BE2C (cell line): ENCODE measurements around the gene RBMS3.

Experiments used
- DNase-seq: peaks from one replicate; pipeline ENCODE4 v3.0.0-alpha.2; 2020
- H3K27me3 ChIP-seq: fragments of 250-450 bp; sonication (Bioruptor Pico); 2 replicates; pipeline ENCODE4 v1.5.1; 2020; ENCODE audit warnings: mild to moderate bottlenecking
- H3K36me3 ChIP-seq: fragments of 250-450 bp; sonication (Bioruptor Pico); 2 replicates; pipeline ENCODE4 v1.5.1; 2020; ENCODE audit warnings: mild to moderate bottlenecking
- H3K4me1 ChIP-seq: fragments of 250-450 bp; sonication (Bioruptor Pico); 2 replicates; pipeline ENCODE4 v1.5.1; 2020
- H3K4me3 ChIP-seq: 2 replicates; pipeline ENCODE4 v1.5.1; 2011; ENCODE audit warnings: low read depth, low read length
- H3K9me3 ChIP-seq: fragments of 250-450 bp; sonication (Bioruptor Pico); 2 replicates; pipeline ENCODE4 v1.5.1; 2020
- TF ChIP-seq, protein P1 (sequence below): IDR thresholded peaks from 2 replicates; pipeline ENCODE4 v1.5.1; 2012; ENCODE audit warnings: mild to moderate bottlenecking, low read depth, low read length

RBMS3 gene

DNA sequence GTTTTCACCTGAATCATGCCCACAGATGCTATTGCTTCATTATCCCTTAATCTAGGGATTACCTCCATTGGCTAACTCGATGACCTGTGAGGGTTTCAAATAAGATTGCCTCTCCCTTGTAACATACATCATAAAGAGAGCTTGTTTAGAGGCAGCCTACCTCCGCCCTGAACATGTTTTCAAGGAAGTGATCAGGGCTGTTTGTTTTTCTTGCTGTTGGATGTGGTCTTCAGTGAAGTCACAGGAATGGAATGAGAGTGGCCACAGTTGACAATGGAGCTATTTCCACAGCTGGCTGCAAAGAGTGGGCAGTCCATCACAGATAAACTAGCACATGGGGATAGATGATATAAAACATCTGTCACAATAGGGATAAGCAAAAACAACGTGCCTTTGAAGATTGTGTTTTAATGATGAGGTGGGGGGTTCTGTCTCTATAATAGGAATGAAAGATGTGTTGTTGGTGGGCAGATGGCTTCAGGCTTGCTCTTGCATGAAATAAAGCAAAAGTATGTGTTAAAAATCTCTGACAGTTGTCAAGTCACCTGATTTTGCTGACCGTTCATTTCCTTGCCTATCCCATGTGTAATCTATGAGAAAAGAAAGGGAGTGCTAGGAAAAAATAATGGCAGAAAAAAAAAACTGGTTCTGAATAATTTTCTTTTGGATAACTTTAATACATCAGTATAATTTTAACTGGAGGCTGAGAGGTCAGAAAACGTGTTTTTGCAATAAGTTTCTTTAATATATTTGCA lies 642.3 kb downstream of the RBMS3 start:
- no peaks in the 10 kb centered on the region for H3K4me1 ChIP-seq
- H3K4me3 ChIP-seq, result no peak overlapping the region
- H3K27me3 ChIP-seq, result no peaks in the 10 kb centered on the region
- no peaks in the 10 kb centered on the region for H3K36me3 ChIP-seq
- TF ChIP-seq, protein P1, sequence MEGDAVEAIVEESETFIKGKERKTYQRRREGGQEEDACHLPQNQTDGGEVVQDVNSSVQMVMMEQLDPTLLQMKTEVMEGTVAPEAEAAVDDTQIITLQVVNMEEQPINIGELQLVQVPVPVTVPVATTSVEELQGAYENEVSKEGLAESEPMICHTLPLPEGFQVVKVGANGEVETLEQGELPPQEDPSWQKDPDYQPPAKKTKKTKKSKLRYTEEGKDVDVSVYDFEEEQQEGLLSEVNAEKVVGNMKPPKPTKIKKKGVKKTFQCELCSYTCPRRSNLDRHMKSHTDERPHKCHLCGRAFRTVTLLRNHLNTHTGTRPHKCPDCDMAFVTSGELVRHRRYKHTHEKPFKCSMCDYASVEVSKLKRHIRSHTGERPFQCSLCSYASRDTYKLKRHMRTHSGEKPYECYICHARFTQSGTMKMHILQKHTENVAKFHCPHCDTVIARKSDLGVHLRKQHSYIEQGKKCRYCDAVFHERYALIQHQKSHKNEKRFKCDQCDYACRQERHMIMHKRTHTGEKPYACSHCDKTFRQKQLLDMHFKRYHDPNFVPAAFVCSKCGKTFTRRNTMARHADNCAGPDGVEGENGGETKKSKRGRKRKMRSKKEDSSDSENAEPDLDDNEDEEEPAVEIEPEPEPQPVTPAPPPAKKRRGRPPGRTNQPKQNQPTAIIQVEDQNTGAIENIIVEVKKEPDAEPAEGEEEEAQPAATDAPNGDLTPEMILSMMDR, result no peak
- DNase-seq, result no peak
- H3K9me3 ChIP-seq, result no peaks in the 10 kb centered on the region

DNA sequence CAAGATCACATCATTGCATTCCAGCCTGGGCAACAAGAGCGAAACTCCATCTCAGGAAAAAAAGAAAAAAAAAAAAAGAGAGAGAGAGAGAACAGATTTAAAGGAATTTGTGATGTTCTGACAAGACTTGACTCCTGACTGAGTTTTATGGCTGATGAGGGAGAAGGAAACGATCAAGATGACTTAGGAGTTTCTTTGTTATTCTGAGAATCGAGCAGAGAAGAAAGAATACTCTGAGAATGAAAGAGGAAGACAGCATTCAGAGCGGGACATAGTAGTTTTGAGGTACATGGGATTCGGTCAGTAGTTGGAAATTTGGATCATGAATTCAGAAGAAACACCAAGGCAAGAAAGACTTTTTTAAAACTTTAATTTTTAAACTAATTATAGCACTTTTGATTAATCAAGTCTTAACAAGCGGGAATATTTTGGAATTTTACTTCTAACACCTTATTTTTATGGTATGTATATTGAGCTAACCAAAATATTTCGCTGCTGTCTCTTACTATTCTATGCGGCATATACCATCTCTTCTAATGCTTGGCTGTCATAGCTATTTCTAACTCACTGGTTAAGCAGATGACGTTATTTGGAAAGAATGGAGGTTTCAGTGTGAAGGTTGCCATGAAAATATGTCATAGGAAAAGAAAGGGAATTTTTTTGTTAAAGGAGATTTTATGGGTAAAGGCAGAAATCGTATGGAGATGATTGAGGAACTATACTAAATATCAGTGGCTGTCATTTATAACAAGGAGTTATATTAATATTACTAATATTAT lies 644.1 kb downstream of the RBMS3 start:
- TF ChIP-seq, protein P1, result no peak
- no peak for DNase-seq
- Histone ChIP-seq H3K36me3 (no peaks in the 10 kb centered on the region), H3K9me3 (no peaks in the 10 kb centered on the region), H3K4me3 (no peak overlapping the region), H3K27me3 (no peaks in the 10 kb centered on the region), H3K4me1 (no peaks in the 10 kb centered on the region)

DNA sequence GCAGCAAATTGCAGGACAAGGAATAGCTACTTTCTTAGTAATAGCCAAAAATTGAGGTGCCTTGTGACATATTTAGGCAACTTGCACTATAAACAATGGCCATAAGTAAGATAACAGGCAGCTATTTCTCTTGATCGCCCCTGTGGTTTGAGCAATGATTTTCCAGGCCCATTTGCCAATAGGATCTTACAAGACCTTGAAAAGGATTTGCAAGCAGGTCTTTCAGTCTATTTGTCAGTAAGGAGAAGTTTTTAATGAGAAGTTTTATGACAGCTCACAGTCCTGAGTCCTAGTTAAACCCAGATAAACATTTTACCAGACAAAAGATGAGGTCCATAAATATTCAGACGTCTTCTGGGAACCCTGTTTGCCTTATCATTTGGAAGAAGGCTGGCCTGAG lies 645.5 kb downstream of the RBMS3 start:
- Histone ChIP-seq H3K36me3 (no peaks in the 10 kb centered on the region), H3K9me3 (no peaks in the 10 kb centered on the region), H3K4me3 (no peak overlapping the region), H3K4me1 (no peaks in the 10 kb centered on the region), H3K27me3 (no peaks in the 10 kb centered on the region)
- DNase-seq, result no peak
- TF ChIP-seq, protein P1, result no peak

DNA sequence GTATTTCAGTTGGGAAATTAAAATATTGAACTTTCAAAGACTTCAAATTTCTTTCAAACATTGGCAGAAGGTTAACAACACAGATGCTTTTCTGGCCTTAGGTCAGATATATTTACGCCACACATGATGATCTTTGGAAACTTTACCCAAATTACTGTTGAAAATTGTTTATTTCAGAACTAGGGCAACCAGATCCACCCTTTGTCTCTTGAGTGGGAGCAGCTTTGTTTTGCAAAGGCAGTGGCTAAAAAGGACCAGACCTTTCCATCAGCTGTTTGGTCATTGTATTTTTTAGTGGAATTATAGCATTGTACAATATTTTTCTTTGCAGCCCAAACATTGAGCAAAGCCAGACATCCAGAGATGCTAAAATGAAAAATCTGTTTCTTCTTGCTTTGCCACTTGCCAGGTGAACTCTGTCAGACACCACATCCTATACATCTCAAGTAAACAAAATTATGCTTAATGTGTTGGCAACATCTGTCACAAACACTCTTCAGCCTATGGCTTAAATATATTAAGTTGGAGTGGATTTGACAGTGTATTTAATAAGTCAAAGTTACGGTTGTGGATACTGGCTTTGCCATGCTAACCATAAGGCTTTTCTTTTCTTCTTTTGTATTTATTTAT lies 651.9 kb downstream of the RBMS3 start:
- DNase-seq, result no peak
- TF ChIP-seq, protein P1, result no peak
- H3K27me3 ChIP-seq, result no peaks in the 10 kb centered on the region

DNA sequence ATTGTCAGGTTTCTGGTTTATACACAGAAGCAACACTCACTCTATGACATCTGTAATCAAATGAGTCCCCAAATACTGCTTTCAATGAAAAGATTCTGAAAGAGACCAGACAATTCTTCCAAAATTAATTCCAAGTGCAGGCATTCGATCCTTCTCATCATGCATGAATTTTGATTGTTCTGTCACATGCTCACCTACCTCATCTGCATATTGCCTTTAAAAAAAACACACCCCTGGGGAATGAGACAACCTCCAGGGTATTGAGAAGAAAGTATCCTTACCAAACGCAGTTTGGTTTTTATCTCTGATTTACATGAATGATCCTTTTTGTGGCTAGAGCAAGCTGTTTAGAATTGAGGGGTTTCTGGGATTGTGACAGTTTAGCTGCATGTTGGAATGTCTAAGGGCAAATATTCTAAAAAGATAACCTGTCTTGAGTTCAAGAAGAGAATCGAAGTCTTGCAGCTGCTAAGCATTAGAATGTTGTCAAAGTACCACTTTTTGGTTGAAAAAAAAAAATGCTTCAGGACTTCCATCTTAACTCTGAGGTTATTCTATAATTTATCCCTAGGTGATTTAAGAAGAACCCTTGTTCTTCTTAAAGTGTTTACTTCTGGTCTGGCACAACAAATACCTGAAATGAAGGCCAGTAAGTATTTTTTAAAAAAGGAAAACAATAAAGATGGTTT lies 653.1 kb downstream of the RBMS3 start:
- Histone ChIP-seq H3K27me3 (no peaks in the 10 kb centered on the region), H3K4me3 (no peak overlapping the region), H3K36me3 (no peaks in the 10 kb centered on the region), H3K9me3 (no peaks in the 10 kb centered on the region), H3K4me1 (no peaks in the 10 kb centered on the region; the same call in none of the 2 replicates)
- no peak for DNase-seq
- TF ChIP-seq, protein P1, result no peak

More for the DNA sequence above, 651.9 kb downstream of the RBMS3 start:
- Histone ChIP-seq H3K4me1 (no peaks in the 10 kb centered on the region; the same call in none of the 2 replicates), H3K36me3 (no peaks in the 10 kb centered on the region), H3K4me3 (no peak overlapping the region), H3K9me3 (no peaks in the 10 kb centered on the region)
